ENCODE data around the gene MYH7B.

MYH7B gene

DNA sequence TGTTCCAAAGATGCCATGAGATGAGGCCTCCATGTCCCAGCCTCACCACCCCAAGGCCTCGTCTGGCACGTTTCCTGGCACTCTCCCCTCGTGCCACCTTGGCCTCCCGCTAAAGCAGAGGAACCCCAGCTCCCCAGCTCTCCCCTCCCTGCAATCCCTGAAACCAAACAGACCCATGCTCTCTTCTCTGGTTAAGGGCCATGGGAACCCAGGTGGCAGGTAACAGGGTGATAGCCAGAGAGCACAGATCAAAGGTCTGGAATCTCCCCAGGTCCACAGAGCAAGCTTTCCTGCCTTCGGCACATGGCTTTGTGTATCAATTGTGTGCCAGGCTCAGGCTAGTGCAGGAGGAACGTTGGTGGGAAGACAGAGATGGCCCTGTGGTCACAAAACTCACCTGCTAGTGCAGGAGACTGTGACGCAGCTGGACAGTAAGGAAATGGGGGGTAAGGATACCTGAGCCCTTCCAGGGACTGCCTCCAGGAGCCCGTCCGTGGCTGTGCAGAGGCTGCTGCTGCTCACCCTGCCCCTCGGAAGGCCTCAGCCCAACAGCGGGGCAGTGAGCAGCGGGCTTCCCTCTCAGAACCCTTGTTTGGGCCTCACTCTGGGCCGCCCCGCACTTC, 39.0 kb downstream of the MYH7B start:
- DNase-seq: no peak

DNA sequence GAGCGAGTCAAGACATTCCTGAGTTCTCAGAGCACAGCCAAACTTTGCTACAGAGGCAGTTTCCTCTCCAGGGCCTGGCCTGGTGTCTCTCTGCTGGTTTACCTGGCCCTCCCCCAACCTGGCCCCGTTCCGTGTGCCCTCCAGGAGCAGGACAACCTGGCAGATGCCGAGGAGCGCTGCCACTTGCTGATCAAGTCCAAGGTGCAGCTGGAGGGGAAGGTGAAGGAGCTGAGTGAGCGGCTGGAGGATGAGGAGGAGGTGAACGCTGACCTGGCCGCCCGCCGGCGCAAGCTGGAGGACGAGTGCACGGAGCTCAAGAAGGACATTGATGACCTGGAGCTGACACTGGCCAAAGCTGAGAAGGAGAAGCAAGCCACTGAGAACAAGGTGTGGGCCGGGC, 39.5 kb downstream of the MYH7B start:
- no peak for DNase-seq

DNA sequence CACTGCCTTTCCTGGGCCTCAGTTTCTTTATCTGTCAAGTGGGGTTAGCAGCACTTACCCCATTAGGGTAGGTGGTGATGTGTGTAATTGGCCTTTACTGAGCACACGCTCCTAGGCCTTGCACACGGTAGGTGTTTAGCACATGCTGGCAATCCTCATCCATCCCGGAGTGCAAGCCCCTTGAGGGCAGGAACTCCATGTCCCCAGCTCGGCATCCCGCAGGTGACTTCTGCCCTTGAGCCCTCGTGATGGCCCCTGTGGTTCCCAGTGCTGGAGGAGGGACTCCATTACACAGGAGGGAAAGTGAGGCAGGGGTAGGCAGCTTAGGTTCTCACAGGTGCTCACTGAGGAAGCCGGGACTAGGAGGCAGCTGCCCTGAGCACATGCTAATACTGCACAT, 40.0 kb downstream of the MYH7B start:
- DNase-seq: no peak

- DNase-seq: no peak
Measured at GRCh38 chr20:34996243-34997028, 40.8 kb downstream of the MYH7B start.

DNA sequence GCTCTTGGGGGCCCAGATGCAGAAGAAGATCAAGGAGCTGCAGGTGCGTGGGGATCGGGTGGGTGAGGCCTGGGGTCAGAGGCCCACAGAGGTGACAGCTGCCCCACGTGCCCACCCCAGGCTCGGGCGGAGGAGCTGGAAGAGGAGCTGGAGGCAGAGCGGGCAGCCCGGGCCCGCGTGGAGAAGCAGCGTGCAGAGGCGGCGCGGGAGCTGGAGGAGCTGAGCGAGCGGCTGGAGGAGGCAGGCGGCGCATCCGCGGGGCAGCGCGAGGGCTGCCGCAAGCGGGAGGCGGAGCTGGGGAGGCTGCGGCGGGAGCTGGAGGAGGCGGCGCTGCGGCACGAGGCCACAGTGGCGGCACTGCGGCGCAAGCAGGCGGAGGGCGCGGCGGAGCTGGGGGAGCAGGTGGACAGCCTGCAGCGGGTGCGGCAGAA, 41.5 kb downstream of the MYH7B start:
- no peak for DNase-seq

GRCh38 chr20:34997774-34998173, 42.1 kb downstream of the MYH7B start:
- no peak for DNase-seq

DNA sequence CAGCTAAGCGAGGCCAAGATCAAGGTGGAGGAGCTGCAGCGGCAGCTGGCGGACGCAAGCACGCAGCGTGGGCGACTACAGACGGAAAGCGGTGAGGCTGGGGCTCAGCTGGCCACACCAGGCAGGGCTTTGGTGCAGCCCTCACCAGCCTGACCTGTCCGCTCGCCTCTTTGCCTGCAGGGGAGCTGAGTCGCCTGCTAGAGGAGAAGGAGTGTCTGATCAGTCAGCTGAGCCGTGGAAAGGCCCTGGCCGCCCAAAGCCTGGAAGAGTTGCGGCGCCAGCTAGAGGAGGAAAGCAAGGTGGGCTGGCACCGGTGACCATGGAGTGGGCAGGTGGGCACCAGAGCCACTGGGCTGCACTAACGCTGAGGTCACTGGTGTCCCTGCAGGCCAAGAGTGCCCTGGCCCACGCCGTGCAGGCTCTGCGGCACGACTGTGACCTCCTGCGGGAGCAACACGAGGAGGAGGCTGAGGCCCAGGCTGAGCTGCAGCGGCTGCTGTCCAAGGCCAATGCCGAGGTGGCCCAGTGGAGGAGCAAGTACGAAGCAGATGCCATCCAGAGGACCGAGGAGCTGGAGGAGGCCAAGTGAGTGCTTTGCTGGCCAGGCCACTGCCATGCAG, 42.8 kb downstream of the MYH7B start:
- no peak for DNase-seq

DNA sequence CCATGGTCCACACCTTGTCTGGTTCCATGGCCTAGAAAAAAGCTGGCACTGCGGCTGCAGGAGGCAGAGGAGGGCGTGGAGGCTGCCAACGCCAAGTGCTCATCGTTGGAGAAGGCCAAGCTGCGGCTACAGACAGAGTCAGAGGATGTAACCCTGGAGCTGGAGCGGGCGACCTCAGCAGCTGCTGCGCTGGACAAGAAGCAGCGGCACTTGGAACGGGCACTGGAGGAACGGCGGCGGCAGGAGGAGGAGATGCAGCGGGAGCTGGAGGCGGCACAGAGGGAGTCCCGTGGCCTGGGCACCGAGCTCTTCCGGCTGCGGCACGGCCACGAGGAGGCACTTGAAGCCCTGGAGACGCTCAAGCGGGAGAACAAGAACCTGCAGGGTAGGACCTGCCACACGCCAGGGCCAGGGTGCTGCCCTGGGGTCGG, 43.4 kb downstream of the MYH7B start:
- no peak for DNase-seq

DNA sequence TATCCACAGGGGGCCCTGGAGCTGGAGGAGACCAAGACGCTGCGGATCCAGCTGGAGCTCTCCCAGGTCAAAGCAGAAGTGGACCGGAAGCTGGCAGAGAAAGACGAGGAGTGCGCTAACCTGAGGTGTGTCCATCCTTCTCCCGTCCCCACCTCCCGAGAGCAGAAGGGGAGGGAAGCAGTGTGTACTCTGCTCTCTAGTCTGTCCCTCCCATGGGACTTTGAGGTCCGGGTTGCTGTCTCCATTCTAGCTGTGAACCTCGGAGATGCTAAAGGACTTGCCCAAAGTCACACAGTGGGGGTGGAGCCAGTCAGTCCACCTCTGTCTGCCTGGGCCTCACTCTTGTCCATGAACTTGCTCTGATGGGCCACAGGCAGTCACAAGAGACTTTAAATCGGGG, 44.1 kb downstream of the MYH7B start:
- no peak for DNase-seq

DNA sequence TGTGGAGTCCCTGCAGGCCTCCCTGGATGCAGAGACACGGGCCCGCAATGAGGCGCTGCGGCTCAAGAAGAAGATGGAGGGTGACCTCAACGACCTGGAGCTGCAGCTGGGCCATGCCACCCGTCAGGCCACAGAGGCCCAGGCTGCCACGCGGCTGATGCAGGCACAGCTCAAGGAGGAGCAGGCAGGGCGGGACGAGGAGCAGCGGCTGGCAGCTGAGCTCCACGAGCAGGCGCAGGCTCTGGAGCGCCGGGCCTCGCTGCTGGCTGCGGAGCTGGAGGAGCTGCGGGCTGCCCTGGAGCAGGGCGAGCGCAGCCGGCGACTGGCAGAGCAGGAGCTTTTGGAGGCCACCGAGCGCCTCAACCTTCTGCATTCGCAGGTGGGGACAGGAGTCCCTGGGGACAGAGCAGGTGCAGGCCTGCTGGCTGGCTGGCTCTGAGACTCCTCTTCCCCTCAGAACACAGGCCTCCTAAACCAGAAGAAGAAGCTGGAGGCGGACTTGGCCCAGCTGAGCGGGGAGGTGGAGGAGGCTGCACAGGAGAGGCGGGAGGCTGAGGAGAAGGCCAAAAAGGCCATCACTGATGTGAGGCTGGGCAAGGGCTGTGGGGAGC, 44.7 kb downstream of the MYH7B start:
- DNase-seq: no peak

- no peak for DNase-seq
Measured at GRCh38 chr20:35000922-35001595, 45.4 kb downstream of the MYH7B start.

DNA sequence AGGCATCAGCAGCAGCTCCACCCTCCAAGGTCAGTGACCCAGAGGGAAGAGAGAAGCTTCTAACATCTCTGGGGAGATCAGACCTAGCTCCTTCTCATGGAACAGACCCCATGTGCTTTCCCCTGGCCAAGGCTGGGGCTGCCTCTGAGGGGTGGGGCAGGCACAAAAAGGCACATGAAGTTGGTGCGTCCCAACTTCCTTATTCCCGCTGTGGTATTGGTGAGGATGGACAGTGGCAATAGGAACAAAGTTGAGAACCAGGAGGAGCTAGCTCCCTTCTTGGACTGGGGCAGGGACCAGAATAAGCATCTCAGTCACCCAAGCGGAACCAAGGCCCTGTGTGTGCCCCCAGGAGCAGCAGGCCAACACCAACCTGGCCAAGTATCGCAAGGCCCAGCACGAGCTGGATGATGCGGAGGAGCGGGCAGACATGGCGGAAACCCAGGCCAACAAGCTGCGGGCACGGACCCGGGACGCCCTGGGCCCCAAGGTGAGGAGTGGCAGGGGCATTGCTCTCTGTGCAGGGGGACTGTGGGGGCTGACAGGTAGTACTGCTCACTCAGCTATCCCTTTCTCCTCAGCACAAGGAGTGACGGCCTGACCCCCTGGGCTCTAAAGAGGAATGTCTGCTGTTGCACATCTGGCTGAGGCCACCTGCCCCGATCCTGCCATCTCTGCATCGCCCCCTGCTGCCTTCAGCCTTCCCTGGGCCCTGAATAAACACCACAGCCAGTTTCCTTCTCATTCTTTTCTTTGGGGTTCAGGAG, 46.1 kb downstream of the MYH7B start:
- no peak for DNase-seq

DNA sequence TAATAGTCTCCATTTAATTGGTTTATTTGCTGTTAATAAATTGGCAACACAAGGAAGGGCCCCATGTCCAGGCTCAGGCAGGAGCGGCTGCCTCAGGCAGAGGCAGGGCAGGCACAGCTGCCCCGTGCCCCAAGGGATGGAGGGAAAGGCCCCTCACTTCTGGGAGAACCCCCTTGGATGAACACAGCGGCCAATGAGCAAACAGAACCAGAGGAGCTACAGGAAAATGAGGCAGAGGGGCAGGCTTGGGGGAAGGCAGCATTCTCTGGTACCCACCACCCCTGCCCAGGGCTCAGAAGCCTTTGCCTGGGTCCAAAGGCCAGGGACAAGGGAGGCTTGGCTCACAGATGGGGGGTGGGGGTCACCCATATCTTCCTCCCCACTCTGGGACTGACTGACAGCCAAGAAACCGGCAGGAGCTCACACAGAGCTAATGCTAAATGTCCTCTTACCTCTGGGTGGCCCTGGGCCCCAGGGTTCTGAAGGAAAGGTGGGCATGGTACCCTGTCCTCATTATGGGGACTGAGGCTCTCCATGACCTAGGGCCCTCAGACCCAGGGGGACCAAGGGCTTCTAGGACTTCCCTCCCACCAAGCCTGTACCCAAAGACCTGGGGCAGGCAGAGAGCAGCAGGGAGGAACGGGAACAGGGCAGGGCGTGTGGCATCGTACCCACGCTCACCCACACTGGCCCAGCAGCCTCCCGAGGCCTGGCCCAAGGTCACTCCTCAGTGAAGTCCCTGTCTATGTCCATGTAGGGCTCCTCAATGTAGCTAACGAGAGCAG, 47.0 kb downstream of the MYH7B start:
- no peak for DNase-seq

GRCh38 chr20:35003211-35004031, 47.8 kb downstream of the MYH7B start:
- DNase-seq: no peak

DNA sequence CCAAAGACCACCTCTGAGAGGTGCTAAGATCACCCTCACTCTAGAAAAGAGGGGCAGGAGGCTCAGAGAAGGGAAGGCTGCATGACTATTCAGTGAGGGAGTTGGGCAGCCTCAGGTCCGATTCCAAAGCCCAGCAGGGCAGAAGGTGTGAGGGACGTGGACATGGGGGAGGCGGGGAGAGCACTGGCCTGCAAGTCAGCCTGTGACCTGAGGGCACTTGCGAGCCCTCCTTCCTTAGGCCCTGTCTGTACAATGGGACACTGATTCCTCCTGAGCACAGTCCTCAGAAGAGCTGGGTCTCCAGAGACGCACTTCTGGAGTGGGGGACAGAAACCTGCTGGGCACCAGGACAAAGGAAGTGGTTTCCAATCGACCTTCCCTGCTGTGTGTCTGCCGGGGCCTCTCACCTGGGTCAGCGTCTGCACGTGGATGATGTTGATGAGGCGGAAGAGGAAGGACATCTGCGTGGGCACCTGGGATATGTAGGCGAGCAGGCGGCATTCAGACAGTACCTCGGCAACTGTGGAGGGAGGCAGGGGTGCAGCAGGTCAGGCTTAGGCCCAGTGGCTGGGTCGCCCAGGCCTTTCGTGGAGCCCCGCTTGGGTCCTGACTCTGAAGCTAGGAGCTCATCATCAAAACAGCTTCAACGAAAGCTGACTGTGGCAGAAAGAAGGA, 48.5 kb downstream of the MYH7B start:
- DNase-seq: no peak

- no peak for DNase-seq
Measured at GRCh38 chr20:35004749-35005462, 49.2 kb downstream of the MYH7B start.
